Inflammatory macrophage treated with lipopolysaccharide for 4 hours (primary cell): ENCODE results near the gene CYTH4.

Source experiments
- DNase-seq: peaks from one replicate; pipeline ENCODE4 v3.0.0-alpha.2; 2020

Gene CYTH4

DNA sequence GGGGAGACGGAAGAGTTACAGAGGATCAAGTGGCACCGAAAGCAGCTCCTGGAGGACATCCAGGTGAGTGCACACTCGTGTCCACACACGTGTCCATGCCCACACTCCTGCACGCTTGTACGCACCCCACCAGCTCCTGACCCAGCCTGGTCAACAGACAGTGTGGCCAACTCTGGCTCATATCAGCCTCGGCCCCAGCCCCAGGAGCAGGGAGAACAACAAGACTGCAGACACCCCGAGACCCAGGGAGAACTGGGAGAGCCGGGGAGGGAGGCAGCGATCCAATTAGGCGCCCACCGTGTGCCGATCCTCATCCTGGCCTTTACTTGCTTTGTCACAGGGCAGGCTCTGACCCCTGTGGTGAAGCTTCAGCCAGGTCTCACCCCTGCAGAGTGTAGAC is 10.3 kb downstream of the CYTH4 start:
- no peak for DNase-seq

- no peak for DNase-seq
Measured at GRCh38 chr22:37293172-37293571, 10.9 kb downstream of the CYTH4 start.

DNA sequence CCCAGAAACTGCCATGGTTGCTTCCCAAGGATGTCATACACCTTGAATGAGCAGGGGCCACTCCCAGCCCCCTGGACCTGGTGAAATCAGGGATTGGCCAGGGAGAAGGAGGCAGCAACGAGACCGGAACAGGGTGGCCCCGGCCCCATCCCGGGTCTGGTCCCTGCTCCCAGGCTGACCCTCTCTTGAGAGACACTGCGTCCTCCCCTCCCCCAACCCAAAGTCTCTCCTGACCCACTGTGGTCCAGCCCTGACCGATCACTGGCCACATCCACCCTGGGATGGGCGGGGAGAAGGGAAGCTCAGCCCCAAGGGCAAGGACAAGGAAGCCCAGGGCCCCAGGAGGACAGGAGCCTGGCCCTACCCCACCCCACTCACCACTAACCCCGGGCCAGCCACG is 12.4 kb downstream of the CYTH4 start:
- DNase-seq: no peak

DNA sequence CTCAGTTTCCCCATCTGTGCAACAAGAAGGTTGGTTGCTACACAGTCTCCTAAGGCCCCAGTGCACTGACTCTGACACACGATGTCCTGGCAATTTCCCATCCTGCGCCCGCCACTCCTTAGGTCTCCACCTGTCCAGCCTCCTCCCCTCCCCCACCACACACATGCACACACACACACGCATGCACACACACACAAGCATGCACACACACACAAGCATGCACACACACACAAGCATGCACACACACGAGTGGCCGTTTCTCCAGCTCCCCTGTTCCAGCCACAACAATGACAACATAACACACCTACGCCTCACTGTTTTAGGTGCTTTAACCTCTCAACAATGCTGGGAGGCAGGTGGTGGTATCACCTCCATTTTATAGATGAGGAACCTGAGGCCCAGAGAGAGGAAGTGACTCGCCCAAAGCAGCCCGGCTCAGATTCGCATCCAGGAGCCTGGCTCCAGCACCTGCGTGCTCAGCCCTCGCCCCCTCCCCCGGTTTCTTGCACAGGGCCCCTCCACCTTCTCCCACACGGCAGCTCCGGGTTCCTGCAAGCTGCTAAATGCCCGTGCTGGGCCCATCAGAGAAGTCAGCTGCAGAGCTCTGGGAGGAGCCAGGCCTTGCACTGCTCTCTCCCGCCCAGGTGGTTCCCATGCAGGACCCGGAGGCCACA is 13.0 kb downstream of the CYTH4 start:
- no peak for DNase-seq

DNA sequence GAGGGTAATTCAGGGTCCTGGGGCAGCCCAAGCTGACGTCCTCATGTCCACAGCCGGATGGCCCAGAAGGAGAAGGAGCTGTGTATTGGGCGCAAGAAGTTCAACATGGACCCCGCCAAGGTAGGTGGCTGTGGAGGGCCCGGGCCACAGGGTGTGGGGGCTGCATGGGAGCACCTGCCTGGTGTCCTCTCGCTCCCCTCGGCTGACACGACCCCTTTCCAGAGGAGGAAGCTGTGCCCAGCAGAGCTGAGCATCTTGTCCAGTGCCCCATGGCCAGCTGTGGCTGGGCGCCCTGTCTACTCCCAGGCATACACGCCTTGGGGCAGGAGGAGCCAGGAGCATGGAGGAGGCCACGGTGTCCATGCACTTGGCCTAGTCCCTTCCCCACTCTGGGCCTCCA is 13.6 kb downstream of the CYTH4 start:
- no peak for DNase-seq

GRCh38 chr22:37298748-37299495 is 16.6 kb downstream of the CYTH4 start:
- DNase-seq: peak; percentile 45

GRCh38 chr22:37299969-37300509 is 17.7 kb downstream of the CYTH4 start:
- no peak for DNase-seq

DNA sequence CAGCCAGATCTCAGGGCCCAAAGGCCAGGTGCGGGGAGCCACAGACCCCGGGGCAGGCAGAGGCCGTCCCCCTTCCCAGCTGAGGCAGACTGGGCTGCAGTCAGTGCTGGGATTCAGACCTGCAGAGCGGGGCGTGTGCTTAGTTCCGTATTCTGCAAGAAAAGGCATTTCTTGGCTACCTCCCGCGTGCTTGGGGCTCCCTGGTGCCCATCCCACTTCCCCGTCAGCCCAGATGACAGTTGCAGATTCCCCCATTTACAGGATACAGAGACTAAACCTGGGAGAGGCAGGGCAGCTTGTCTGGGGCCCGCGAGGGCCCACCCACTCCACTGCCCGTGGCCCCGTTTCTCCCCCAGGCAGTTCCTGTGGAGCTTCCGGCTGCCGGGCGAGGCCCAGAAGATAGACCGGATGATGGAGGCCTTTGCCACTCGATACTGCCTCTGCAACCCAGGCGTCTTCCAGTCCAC is 18.3 kb downstream of the CYTH4 start:
- peak; percentile 81 for DNase-seq

DNA sequence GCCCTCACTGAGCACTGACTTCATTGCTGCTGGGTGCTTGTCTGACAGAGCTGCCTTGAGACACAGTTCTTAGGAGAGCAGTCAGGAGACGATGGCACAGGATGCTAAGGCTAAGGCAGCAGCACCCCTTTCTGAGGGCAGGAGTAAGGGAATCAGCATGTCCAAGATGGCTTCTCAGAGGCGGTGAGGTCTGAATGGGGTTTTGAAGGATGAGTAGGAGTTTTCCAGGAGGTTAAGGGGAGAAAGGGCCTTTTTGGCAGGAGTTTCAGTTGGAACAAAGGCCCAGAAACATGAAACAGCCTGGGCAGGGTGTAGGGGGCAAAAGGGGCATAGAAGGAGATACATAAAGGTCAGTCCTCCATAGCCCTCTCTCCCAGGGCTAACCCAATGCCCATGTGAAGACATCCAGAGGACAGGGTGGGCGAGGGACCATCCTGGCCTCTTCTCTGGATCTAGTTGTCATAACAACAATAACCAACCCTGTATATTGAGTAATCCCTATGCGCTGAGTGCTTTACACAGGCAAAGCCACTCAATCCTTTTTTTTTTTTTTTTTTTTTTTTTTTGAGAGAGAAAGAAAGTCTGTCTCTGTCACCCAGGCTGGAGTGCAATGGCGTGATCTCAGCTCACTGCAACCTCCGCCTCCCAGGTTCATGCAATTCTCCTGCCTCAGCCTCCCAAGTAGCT is 19.0 kb downstream of the CYTH4 start:
- peak; percentile 50 for DNase-seq

DNA sequence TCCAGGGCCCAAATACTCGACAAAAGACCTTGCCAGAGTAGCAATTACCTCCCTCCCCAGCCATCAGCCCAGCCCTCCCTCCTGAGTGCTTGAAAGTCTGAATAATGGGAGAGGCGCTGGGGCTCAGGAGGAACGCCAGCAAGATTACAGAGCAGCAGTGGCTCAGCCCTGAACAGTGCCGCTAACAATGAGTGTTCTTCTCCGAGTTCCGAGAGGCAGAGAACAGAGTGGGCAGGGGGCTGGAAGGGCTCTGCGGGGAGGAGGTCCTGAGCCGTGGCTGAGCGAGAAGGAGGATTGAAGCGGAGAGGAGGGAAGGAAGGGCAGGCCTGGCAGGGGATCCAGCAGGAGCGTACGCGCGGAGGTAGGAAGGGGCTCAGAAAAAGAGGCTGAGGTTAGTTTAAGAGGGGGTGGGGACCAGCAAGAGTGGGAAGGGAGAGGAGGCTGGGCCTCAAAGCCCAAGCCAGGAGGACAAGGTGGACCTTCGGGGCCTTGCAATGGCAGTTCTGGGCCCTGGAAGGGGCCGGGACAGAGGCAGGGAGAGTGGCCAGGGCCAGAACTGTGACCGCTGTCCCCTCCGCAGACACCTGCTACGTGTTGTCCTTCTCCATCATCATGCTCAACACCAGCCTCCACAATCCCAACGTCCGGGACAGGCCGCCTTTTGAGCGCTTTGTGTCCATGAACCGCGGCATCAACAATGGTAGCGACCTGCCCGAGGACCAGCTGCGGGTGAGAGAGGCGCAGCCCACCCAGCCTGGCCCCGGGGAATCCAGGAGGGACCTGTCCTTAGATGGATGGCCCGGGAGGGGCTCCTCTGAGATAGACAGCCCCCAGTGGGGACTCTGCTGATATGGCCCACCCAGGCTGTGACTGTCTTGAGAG is 20.6 kb downstream of the CYTH4 start:
- DNase-seq: no peak

GRCh38 chr22:37303821-37304274 is 21.5 kb downstream of the CYTH4 start:
- DNase-seq: peak; percentile 99

- DNase-seq: no peak
Measured at GRCh38 chr22:37304595-37305343, 22.5 kb downstream of the CYTH4 start.

DNA sequence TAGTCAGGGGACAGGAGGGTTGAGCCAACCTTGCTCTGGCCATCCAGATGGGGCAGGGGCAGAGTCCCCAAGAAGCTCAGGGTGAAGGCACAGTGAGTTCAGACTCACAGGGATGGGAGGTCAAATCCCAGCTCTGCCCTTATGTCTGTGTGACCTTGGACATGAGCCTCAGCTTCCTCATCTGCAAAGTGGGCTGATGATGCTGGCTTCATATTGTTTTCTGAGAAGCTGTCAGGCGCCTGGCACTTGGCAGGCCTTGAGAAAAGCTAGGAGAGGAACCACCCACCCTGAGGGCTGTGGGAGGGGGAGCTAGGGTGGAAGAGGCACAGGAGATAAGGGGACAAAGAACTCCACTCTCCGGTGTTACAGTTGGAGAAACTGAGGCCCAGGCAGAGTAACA is 23.6 kb downstream of the CYTH4 start:
- DNase-seq: peak; percentile 22

DNA sequence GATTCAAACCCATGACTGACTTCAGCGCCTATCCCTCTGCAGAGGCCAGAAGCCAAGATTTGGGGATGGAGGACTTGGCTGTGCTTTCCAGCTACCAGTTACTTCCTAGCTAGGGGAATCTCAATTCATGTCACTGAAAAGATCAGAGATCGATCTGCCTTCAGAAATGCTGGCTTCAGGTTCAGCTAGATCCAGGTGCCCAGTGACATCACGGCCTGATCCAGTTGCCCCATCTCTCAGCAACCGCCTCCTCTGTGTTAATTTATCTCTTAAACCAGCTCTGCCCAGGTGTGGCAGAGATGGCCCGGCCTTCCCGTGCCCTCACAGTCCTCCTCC is 24.2 kb downstream of the CYTH4 start:
- no peak for DNase-seq

DNA sequence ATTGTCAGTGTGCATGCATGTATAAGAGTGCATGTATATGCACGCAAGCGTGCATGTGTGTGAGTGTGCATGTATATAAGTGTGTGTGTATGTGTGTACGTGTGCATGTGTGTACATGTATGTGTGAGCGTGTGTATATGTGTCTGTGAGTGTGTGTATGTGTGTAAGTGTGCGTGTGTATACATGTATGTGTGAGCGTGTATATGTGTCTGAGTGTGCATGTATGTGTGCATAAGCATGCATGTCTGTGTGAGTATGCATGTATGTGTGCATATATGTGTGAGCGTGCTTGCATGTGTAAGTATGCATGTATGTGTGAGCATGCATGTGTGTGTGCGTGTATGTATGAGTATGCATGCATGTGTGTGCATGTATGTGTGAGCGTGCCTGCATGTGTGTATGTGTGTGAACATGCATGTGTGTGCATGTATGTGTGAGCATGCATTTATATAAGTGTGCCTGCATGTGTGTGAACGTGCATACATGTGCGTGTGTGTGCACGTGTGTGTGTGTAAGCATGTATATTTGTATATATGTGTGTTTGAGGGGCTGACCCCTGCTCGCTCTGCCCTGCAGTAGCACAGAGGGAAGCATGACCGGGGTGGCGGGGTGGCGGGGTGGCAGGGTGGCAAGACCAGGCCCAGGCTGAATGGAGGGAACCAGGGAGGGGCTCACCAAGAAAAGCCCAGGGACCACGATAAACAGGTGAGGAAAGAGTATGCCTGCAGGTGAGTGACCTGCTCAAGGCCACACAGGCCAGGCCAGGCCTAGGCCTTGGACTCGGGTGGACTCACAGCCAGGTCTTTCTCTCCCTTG is 26.3 kb downstream of the CYTH4 start:
- DNase-seq: no peak

GRCh38 chr22:37309211-37310074 is 27.1 kb downstream of the CYTH4 start:
- peak; percentile 35 for DNase-seq

DNA sequence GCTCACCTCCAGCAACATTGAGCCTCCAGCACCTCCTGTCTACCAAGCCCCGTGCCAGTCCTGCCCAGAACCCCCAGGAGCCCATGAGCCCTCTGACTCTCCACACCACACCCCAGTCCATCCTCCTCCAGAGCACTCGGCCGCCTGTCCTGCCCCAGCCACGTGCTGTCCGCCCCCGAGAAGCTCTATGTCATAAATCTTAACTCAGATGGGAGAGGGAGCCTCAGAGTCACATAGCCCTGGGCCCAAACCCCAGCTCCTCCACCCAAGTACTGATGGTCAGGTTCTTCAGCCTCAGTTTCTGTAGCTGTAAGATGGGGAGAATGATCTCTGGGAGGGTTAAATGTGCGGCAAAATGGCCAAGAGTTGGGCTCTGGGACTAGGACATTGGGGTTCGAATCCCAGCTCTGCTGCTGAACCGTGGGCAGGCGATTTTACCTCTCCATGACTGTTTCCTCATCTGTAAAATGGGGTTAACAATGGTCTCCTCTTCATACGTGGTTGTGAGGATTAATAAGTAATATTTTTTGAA is 27.8 kb downstream of the CYTH4 start:
- DNase-seq: peak; percentile 66

DNA sequence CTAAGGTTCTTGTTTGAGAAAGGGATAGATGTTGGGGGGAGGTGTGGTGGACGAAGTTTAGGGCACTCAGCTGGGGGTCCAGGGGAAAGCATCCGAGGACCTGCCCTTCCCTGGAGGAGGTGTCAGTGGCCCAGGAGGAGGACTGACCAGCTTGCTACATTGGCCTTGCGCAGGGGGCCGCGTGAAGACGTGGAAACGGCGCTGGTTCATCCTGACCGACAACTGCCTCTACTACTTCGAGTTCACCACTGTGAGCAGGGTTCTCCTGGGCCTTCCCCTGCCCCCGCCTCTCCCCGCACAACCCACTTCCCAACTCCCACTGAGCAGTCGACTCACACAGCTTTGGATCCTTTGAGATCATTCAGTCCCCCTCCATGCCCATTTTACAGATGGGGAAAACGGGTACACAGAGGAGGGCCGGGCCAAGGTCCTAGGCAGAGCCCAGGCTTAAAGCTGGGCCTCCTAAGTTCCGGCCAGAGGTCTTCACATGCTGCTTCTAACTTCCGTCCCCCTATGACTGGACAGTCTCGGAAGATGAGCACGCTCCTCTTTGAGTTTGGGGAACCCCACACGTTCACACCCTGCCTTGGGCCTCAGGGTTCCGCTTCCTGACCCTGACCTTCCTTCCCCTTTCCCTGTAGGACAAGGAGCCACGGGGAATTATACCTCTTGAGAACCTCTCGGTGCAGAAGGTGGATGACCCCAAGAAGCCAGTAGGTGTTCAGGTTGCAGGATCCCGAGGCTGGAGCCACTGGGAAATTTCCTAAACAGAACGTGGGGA is 28.7 kb downstream of the CYTH4 start:
- DNase-seq: peak; percentile 94
